ENCODE results near the gene DEFB131B.
"Not testable (repeated sequence)": the region's sequence is repeated elsewhere in the genome, so short reads cannot be mapped to it uniquely, and the experiment has no call there.

GRCh38 chr11:71876262-71876661 lies 2.0 kb upstream of the DEFB131B start:
- TF ChIP-seq POLR2A, CTCF (IDR thresholded peaks at IDR 0.05): not testable (repeated sequence)
